ENCODE data around the gene SCYL2. TPM values are rescaled to one million over a fixed set of nuclear protein-coding genes. Genes with fewer than 3 reads are reported as not detected.

SCYL2 gene
- total and polyA plus RNA-seq, 2 experiments from 2014 or later, result 15.0 to 57.5 TPM

- TF ChIP-seq ZNF462 (CRISPR knock-in tag; IDR thresholded peaks at IDR 0.05), result no peak
- no peak for TF ChIP-seq POLR2AphosphoS5 (IDR thresholded peaks at IDR 0.05; ENCODE audit: low read depth)
- TF ChIP-seq ZNF331 (CRISPR knock-in tag; IDR thresholded peaks at IDR 0.05; ENCODE audit: low read depth), result no peak
- no peak for TF ChIP-seq JUNB (IDR thresholded peaks at IDR 0.05; ENCODE audit: unreplicated experiment)
- TF ChIP-seq, protein P1, sequence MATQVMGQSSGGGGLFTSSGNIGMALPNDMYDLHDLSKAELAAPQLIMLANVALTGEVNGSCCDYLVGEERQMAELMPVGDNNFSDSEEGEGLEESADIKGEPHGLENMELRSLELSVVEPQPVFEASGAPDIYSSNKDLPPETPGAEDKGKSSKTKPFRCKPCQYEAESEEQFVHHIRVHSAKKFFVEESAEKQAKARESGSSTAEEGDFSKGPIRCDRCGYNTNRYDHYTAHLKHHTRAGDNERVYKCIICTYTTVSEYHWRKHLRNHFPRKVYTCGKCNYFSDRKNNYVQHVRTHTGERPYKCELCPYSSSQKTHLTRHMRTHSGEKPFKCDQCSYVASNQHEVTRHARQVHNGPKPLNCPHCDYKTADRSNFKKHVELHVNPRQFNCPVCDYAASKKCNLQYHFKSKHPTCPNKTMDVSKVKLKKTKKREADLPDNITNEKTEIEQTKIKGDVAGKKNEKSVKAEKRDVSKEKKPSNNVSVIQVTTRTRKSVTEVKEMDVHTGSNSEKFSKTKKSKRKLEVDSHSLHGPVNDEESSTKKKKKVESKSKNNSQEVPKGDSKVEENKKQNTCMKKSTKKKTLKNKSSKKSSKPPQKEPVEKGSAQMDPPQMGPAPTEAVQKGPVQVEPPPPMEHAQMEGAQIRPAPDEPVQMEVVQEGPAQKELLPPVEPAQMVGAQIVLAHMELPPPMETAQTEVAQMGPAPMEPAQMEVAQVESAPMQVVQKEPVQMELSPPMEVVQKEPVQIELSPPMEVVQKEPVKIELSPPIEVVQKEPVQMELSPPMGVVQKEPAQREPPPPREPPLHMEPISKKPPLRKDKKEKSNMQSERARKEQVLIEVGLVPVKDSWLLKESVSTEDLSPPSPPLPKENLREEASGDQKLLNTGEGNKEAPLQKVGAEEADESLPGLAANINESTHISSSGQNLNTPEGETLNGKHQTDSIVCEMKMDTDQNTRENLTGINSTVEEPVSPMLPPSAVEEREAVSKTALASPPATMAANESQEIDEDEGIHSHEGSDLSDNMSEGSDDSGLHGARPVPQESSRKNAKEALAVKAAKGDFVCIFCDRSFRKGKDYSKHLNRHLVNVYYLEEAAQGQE (IDR thresholded peaks at IDR 0.05; ENCODE audit: unreplicated experiment), result no peak
- no peak for TF ChIP-seq EZH2 (IDR thresholded peaks at IDR 0.05; ENCODE audit: low read depth, unreplicated experiment)
Measured at GRCh38 chr12:100384559-100384935, 117.6 kb downstream of the SCYL2 start (continued).

DNA sequence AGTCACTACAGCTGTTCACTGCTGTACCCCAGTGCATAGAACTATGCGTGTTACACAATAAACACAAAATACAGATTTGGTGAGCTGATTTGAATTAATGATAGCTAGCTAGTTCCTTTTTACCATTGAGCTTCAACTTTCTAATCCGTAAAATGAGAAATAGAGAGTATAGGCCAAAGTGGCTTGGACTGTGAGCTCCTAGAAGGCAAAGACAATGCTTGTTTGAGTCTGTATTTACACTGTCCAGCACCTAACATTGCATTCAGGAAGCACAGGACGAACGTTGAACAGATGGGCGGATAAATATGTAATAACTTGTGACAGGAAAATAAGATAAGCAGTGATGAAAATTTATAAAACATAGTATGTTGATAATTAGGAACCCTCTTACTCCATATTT is 121.4 kb downstream of the SCYL2 start:
- Mint-ChIP-seq H3K27ac (no peak overlapping the region), H3K4me1 (no peaks in the 10 kb centered on the region), H3K27me3 (ENCODE audit: insufficient read depth, low read depth, poor library complexity) (peaks cover 2% of the 10 kb centered on the region), H3K36me3 (ENCODE audit: low read depth) (no peaks in the 10 kb centered on the region), H3K9me3 (no peaks in the 10 kb centered on the region), H3K4me3 (no peak overlapping the region)
- Histone ChIP-seq H4K20me1 (replicated peaks; ENCODE audit: insufficient read depth) (no peaks in the 10 kb centered on the region), H3K79me2 (replicated peaks; ENCODE audit: insufficient read depth) (no peaks in the 10 kb centered on the region), H3K4me3 (no peak overlapping the region), H3F3A (replicated peaks; ENCODE audit: low read depth) (no peaks in the 10 kb centered on the region), H3K36me3 (ENCODE audit: insufficient read depth) (no peaks in the 10 kb centered on the region), H3K27ac (ENCODE audit: low read depth) (no peak overlapping the region), H2AFZ (no peak overlapping the region), H3K4me1 (ENCODE audit: insufficient read depth) (no peaks in the 10 kb centered on the region), H3K27me3 (ENCODE audit: insufficient read depth) (no peaks in the 10 kb centered on the region), H3K4me2 (no peak overlapping the region), H3K9me2 (ENCODE audit: insufficient read depth) (no peaks in the 10 kb centered on the region; the same call in 1 of the 2 replicates)
- TF ChIP-seq POLR2AphosphoS5 (IDR thresholded peaks at IDR 0.05; ENCODE audit: low read depth), result no peak
- ATAC-seq, result no peak
- no peak for DNase-seq (ENCODE audit: low spot score)

Small RNAs within 50 kb of the gene (small RNA-seq; reads per million reads assigned to genes)
- not detected for gene RF00019 (ENCODE audit: low replicate concordance)

Other genes with a start within 250 kb of the SCYL2 start
- gene BLTP3B, start 124.3 kb upstream of the SCYL2 start, total RNA-seq (2014; rRNA removed; shearing (Covaris generic)), result 22.6 and 35.8 TPM in 2 replicates
- gene BLTP3B, start 124.3 kb upstream of the SCYL2 start, polyA plus RNA-seq (2016; fragmentation: Nextera tagmentation; extraction: Ambion mirVana), result 9.5 and 11.2 TPM in 2 replicates
- gene ACTR6, start 66.4 kb upstream of the SCYL2 start, total RNA-seq (2014; rRNA removed; shearing (Covaris generic)), result 30.1 and 44.7 TPM in 2 replicates
- gene ACTR6, start 66.4 kb upstream of the SCYL2 start, polyA plus RNA-seq (2016; fragmentation: Nextera tagmentation; extraction: Ambion mirVana), result 42.5 and 44.2 TPM in 2 replicates
- 2.2 and 2.5 TPM in 2 replicates for gene DEPDC4, start 98 bp upstream of the SCYL2 start, total RNA-seq (2014; rRNA removed; shearing (Covaris generic))
- gene DEPDC4, start 98 bp upstream of the SCYL2 start, polyA plus RNA-seq (2016; fragmentation: Nextera tagmentation; extraction: Ambion mirVana), result 9.4 and 10.2 TPM in 2 replicates
- 0.24 TPM in 1 of 2 replicates, not detected in the other for gene SLC17A8, start 89.9 kb downstream of the SCYL2 start, total RNA-seq (2014; rRNA removed; shearing (Covaris generic))
- 0.05 TPM in 1 of 2 replicates, not detected in the other for gene SLC17A8, start 89.9 kb downstream of the SCYL2 start, polyA plus RNA-seq (2016; fragmentation: Nextera tagmentation; extraction: Ambion mirVana)
- not detected in 2 replicates for gene NR1H4, start 206.7 kb downstream of the SCYL2 start, total RNA-seq (2014; rRNA removed; shearing (Covaris generic))
- gene NR1H4, start 206.7 kb downstream of the SCYL2 start, polyA plus RNA-seq (2016; fragmentation: Nextera tagmentation; extraction: Ambion mirVana), result not detected in 2 replicates

Data from GM23338 (cell line).